GM12878 (cell line): Measurements from ENCODE around the gene ZPBP2.

ENCODE experiments used
- CTCF ChIP-seq, 3 experiments: IDR thresholded peaks in 2 of 3; conservative IDR thresholded peaks in 1 of 3; 2 replicates each; pipeline ENCODE4 v1.5.1; 2011; ENCODE audit warnings: low read depth in 3 of 3, low read length in 3 of 3, mild to moderate bottlenecking in 3 of 3, control low read depth in 2 of 3, moderate library complexity in 2 of 3, inconsistent platforms in 1 of 3, mixed read lengths in 1 of 3; ENCODE audit not compliant: control insufficient read depth in 2 of 3, insufficient read depth in 1 of 3; ENCODE audit errors: extremely low read depth in 1 of 3
- ELK1 ChIP-seq: IDR thresholded peaks from 2 replicates; pipeline ENCODE4 v1.6.1; 2012; ENCODE audit warnings: low read depth, low read length, improper control_type of control experiment
- EZH2 ChIP-seq: IDR thresholded peaks from 2 replicates; pipeline ENCODE4 v1.6.1; 2012; ENCODE audit warnings: low read depth, mild to moderate bottlenecking, control low read depth, inconsistent platforms, low read length, borderline replicate concordance; ENCODE audit not compliant: control insufficient read depth
- HCFC1 ChIP-seq: fragments of 150-350 bp; IDR thresholded peaks from 2 replicates; pipeline ENCODE4 v1.6.1; 2014; ENCODE audit warnings: low read length
- JUNB ChIP-seq: IDR thresholded peaks from 2 replicates; pipeline ENCODE4 v1.6.1; 2016; ENCODE audit warnings: antibody characterized with exemption, mild to moderate bottlenecking
- MYC ChIP-seq: IDR thresholded peaks from 2 replicates; pipeline ENCODE4 v1.6.1; 2011; ENCODE audit warnings: mild to moderate bottlenecking, low read length, moderate library complexity, inconsistent platforms; ENCODE audit not compliant: insufficient read depth, insufficient replicate concordance, insufficient read length, severe bottlenecking
- PBX3 ChIP-seq: IDR thresholded peaks from 2 replicates; pipeline ENCODE4 v1.6.1; 2011; ENCODE audit warnings: mild to moderate bottlenecking, low read depth, low read length, moderate library complexity; ENCODE audit not compliant: insufficient replicate concordance
- PRDM15 ChIP-seq: fragments of 450-650 bp; formaldehyde crosslinking; IDR thresholded peaks from 2 replicates; pipeline ENCODE4 v1.4.0; 2020; ENCODE audit warnings: mild to moderate bottlenecking, moderate library complexity
- SMC3 ChIP-seq: IDR thresholded peaks from 2 replicates; pipeline ENCODE4 v1.6.1; 2011; ENCODE audit warnings: low read length, improper control_type of control experiment, borderline replicate concordance

- TF ChIP-seq PRDM15 (no peak), SMC3 (no peak), HCFC1 (no peak), MYC (no peak), PBX3 (no peak), CTCF (IDR thresholded peaks at IDR 0.05 in 2 of 3, conservative IDR thresholded peaks at IDR 0.05 in 1 of 3; ENCODE audit: control insufficient read depth in 2 of 3, extremely low read depth in 1 of 3, insufficient read depth in 1 of 3, low read depth in 3 of 3, low read length in 3 of 3) (no peak), ELK1 (no peak), EZH2 (no peak), JUNB (no peak)
These were observed 51.2 kb downstream of the ZPBP2 start for GRCh38 chr17:39919087-39919683.
